GM18520 (cell line): ENCODE data around the gene ABHD17B.
"Not testable (repeated sequence)": the region's sequence is repeated elsewhere in the genome, so short reads cannot be mapped to it uniquely, and the experiment has no call there.

Source experiments
- ATAC-seq: cut with Tn5 transposase; IDR thresholded peaks from one replicate; pipeline ENCODE4 v1.9.1; 2021; ENCODE audit not compliant: unreplicated experiment

The ABHD17B gene

GRCh38 chr9:71911061-71911907, at the start of gene ABHD17B, which contains the start of gene C9orf85:
ABHD17B (minus strand) TSS chr9:71911193; CDS start chr9:71875080, 36,113 bp downstream.
C9orf85 (plus strand) TSS chr9:71911639; CDS start chr9:71911735, 96 bp downstream.
- peak; percentile 93 for ATAC-seq

- ATAC-seq, result no peak
Observed at GRCh38 chr9:71955300-71955915, 44.4 kb upstream of the ABHD17B start.

- not testable (repeated sequence) for ATAC-seq
Observed at GRCh38 chr9:71954652-71955051, 43.7 kb upstream of the ABHD17B start.

- no peak for ATAC-seq
Observed at GRCh38 chr9:71944754-71945375, 33.9 kb upstream of the ABHD17B start.

- no peak for ATAC-seq
Observed at GRCh38 chr9:71941998-71942567, 31.1 kb upstream of the ABHD17B start.

GRCh38 chr9:71941060-71941568, 30.1 kb upstream of the ABHD17B start:
- no peak for ATAC-seq

- ATAC-seq, result no peak
Observed at GRCh38 chr9:71937898-71938297, 26.9 kb upstream of the ABHD17B start.

- ATAC-seq, result no peak
Observed at GRCh38 chr9:71937070-71937625, 26.2 kb upstream of the ABHD17B start.

- no peak for ATAC-seq
Observed at GRCh38 chr9:71936066-71936465, 25.1 kb upstream of the ABHD17B start.

- no peak for ATAC-seq
Observed at GRCh38 chr9:71931166-71931565, 20.2 kb upstream of the ABHD17B start.

- no peak for ATAC-seq
Observed at GRCh38 chr9:71929791-71930440, 18.9 kb upstream of the ABHD17B start.

- ATAC-seq, result no peak
Observed at GRCh38 chr9:71929223-71929622, 18.2 kb upstream of the ABHD17B start.

GRCh38 chr9:71928806-71929205, 17.8 kb upstream of the ABHD17B start:
- ATAC-seq, result no peak

GRCh38 chr9:71928376-71928775, 17.4 kb upstream of the ABHD17B start:
- ATAC-seq, result no peak

- ATAC-seq, result no peak
Observed at GRCh38 chr9:71925834-71926233, 14.8 kb upstream of the ABHD17B start.

GRCh38 chr9:71924576-71924975, 13.6 kb upstream of the ABHD17B start:
- ATAC-seq, result no peak

GRCh38 chr9:71921190-71921814, 10.3 kb upstream of the ABHD17B start:
- no peak for ATAC-seq

- no peak for ATAC-seq
Observed at GRCh38 chr9:71920456-71921189, 9.6 kb upstream of the ABHD17B start.

- no peak for ATAC-seq
Observed at GRCh38 chr9:71918419-71918818, 7.4 kb upstream of the ABHD17B start.
